Keratinocyte (primary cell): ENCODE data around the gene KAT8.

ENCODE experiments used
- EZH2 ChIP-seq: IDR thresholded peaks from one replicate; pipeline ENCODE4 v1.6.1; 2012; ENCODE audit warnings: inconsistent platforms, mild to moderate bottlenecking, low read length, moderate library complexity
- TF ChIP-seq, protein P1 (sequence below), 3 experiments: IDR thresholded peaks in 1 of 3; conservative IDR thresholded peaks in 1 of 3; optimal IDR thresholded peaks in 1 of 3; 2 replicates in 2 of 3; 3 replicates in 1 of 3; pipeline versions ENCODE3 to v1.5.1; 2011; ENCODE audit warnings: low read length in 3 of 3, mild to moderate bottlenecking in 3 of 3, moderate library complexity in 2 of 3, control low read depth in 1 of 3, inconsistent platforms in 1 of 3; ENCODE audit not compliant: insufficient read depth in 2 of 3; ENCODE audit errors: extremely low read depth in 1 of 3

DNA sequence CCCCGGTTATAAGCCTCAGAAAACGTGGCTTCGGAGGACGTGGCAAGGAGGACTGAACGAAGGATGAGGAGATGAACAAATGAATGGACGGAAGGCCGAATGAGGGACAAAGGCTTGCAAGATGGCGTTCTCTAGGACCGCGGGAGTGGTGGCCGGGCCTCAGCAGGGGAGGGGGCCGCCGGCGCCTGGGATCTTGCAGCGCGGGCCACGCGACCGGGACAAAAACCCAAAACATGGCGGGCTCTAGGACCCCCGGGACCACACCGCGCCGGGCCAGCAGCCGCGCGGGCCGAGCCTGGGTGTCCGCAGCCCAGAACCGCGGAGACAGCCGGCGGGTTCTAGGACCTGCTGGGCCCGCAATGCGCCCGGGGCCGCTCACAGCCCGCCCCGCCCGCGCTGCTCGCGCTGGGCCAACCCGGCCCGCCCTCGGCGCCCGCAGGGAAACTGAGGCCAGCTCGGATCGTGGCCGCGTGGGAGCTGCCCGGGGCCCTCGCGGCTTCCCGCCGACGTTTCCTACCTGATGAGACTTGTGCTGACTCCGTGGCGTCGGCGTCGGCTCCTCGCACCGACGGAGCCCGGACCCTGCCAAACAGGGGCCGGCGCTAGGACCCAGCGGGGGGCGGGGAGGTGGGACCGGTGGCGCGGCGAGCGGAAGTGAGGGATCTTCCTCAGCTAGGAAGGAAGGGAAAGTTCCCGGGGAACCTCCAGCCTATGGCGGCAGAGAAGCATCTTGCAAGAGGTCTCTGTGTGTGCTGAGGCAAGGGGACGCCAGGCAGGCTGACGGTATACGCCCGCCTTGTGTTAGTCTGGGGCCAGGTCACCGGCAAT, 44.1 kb upstream of the KAT8 start:
- TF ChIP-seq, protein P1, sequence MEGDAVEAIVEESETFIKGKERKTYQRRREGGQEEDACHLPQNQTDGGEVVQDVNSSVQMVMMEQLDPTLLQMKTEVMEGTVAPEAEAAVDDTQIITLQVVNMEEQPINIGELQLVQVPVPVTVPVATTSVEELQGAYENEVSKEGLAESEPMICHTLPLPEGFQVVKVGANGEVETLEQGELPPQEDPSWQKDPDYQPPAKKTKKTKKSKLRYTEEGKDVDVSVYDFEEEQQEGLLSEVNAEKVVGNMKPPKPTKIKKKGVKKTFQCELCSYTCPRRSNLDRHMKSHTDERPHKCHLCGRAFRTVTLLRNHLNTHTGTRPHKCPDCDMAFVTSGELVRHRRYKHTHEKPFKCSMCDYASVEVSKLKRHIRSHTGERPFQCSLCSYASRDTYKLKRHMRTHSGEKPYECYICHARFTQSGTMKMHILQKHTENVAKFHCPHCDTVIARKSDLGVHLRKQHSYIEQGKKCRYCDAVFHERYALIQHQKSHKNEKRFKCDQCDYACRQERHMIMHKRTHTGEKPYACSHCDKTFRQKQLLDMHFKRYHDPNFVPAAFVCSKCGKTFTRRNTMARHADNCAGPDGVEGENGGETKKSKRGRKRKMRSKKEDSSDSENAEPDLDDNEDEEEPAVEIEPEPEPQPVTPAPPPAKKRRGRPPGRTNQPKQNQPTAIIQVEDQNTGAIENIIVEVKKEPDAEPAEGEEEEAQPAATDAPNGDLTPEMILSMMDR (optimal IDR thresholded peaks at IDR 0.05 in 1 of 3, IDR thresholded peaks at IDR 0.05 in 1 of 3, conservative IDR thresholded peaks at IDR 0.05 in 1 of 3; ENCODE audit: extremely low read depth in 1 of 3, insufficient read depth in 2 of 3, low read length in 3 of 3) = no peak
- no peak for TF ChIP-seq EZH2
